ENCODE data around the gene KIF3B. TPM values are rescaled to one million over a fixed set of nuclear protein-coding genes. Genes with fewer than 3 reads are reported as not detected.

KIF3B gene
- total RNA-seq, 1 experiment from 2014 or later: 49.0 TPM

DNA sequence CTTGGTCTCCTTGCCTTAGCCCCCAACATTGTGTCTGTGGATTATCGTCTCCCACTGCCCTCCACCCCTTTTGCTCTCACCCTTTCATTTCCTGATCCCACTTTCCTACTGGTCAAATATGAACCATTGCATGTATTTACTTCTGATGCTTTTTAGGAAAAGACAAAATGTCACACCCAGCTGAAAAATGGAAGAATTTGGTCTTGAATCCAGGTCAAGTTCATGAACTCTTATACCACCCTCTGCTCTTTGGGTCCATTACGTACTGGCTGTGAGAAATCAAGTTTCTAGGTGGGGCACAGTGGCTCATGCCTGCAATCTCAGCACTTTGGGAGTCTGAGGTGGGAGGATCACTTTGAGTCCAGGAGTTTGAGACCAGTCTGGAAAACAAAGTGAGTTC, 15.8 kb upstream of the KIF3B start:
- H3K27ac Mint-ChIP-seq (ENCODE audit: unreplicated experiment): no peak overlapping the region
- H3K4me1 Mint-ChIP-seq (ENCODE audit: low read depth, unreplicated experiment): peaks cover 10% of the 10 kb centered on the region
- POLR2A ChIA-PET: no interaction called here
- Histone ChIP-seq H3K4me3 (ENCODE audit: low read depth, low read length) (no peak overlapping the region), H3K4me1 (peaks cover 13% of the 10 kb centered on the region), H3K27me3 (replicated peaks; ENCODE audit: control insufficient read depth, insufficient read depth, low read length) (no peaks in the 10 kb centered on the region), H3K36me3 (ENCODE audit: control insufficient read depth, insufficient read depth, low read length) (no peaks in the 10 kb centered on the region), H3K9me3 (no peaks in the 10 kb centered on the region)
- no peaks in the 10 kb centered on the region for H3K27me3 Mint-ChIP-seq (ENCODE audit: insufficient read depth, unreplicated experiment)
- no peaks in the 10 kb centered on the region for H3K9me3 Mint-ChIP-seq (ENCODE audit: unreplicated experiment)
- H3K4me3 Mint-ChIP-seq (ENCODE audit: unreplicated experiment): no peak overlapping the region
- no peak for DNase-seq
- BruUV-seq (replicated peaks): no TSS peak
- intact Hi-C loops (cut with micrococcal nuclease; ENCODE audit: unreplicated experiment): no loop called here
- H3K36me3 Mint-ChIP-seq (ENCODE audit: insufficient read depth, unreplicated experiment): peaks cover 2% of the 10 kb centered on the region
- CTCF ChIA-PET: no interaction called here
- TF ChIP-seq CTCF (IDR thresholded peaks at IDR 0.05; ENCODE audit: insufficient read depth in 1 of 2, low read depth in 1 of 2, low read length in 1 of 2, severe bottlenecking in 1 of 2, unreplicated experiment in 1 of 2): no peak

DNA sequence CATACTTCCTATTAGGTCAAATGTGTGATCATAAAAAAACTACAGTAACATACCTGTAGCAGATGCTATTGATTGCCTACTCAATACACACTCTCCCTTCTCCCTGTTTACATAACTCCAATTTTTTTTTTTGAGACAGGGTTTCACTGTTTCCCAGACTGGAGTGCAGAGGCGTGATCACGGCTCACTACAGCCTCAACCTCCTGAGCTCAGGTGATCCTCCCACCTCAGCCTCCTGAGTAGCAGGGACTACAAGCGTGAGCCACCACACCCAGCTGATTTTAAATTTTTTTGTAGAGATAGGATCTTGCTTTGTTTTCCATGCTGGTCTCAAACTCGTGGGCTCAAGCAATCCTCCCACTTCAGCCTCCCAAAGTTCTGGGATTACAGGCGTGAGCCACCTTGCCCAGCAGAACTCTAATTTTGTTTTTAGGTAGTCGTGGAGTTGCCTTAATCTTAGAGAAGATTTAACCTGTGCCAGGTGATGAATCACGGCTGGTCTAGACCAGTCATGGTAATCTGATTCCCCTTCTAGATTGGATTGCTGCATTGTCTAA, 14.0 kb upstream of the KIF3B start:
- H3K36me3 Mint-ChIP-seq (ENCODE audit: insufficient read depth, unreplicated experiment): no peaks in the 10 kb centered on the region
- Histone ChIP-seq H3K27me3 (replicated peaks; ENCODE audit: control insufficient read depth, insufficient read depth, low read length) (no peaks in the 10 kb centered on the region), H3K4me3 (ENCODE audit: low read depth, low read length) (no peak overlapping the region), H3K36me3 (ENCODE audit: control insufficient read depth, insufficient read depth, low read length) (no peaks in the 10 kb centered on the region), H3K4me1 (no peaks in the 10 kb centered on the region), H3K9me3 (no peaks in the 10 kb centered on the region)
- H3K9me3 Mint-ChIP-seq (ENCODE audit: unreplicated experiment): no peaks in the 10 kb centered on the region
- peaks cover 7% of the 10 kb centered on the region for H3K4me1 Mint-ChIP-seq (ENCODE audit: low read depth, unreplicated experiment)
- BruUV-seq (replicated peaks): no TSS peak
- POLR2A ChIA-PET: no interaction called here
- H3K27me3 Mint-ChIP-seq (ENCODE audit: insufficient read depth, unreplicated experiment): no peaks in the 10 kb centered on the region
- no peak for TF ChIP-seq CTCF (IDR thresholded peaks at IDR 0.05; ENCODE audit: insufficient read depth in 1 of 2, low read depth in 1 of 2, low read length in 1 of 2, severe bottlenecking in 1 of 2, unreplicated experiment in 1 of 2)
- H3K4me3 Mint-ChIP-seq (ENCODE audit: unreplicated experiment): no peak overlapping the region
- intact Hi-C loops (cut with micrococcal nuclease; ENCODE audit: unreplicated experiment): no loop called here
- H3K27ac Mint-ChIP-seq (ENCODE audit: unreplicated experiment): no peak overlapping the region
- no peak for DNase-seq
- CTCF ChIA-PET: no interaction called here

DNA sequence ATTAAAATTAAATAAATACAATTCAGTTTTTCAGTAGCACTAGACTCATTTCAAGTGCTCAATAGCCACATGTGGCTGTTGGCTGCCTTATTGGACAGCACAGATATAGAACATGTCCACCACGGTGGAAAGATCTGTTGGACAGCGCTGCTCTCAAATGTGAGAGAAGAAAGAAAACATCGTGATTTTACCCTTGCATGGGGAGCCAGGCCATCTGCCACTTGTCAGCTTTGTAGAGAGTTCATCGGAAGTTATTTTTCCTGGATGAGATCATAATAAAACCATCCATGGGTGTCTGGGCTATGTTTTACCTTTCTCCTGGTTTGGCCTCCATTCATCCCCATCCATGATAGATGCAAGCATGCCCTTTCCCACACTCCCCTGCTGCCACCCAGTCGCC, 5.8 kb upstream of the KIF3B start:
- Mint-ChIP-seq H3K9me3 (ENCODE audit: unreplicated experiment) (peaks cover 14% of the 10 kb centered on the region), H3K36me3 (ENCODE audit: insufficient read depth, unreplicated experiment) (no peaks in the 10 kb centered on the region), H3K4me1 (ENCODE audit: low read depth, unreplicated experiment) (peaks cover 7% of the 10 kb centered on the region), H3K4me3 (ENCODE audit: unreplicated experiment) (no peak overlapping the region), H3K27ac (ENCODE audit: unreplicated experiment) (no peak overlapping the region), H3K27me3 (ENCODE audit: insufficient read depth, unreplicated experiment) (no peaks in the 10 kb centered on the region)
- no peaks in the 10 kb centered on the region for H3K4me1 ChIP-seq
- no peak for TF ChIP-seq CTCF (IDR thresholded peaks at IDR 0.05; ENCODE audit: insufficient read depth in 1 of 2, low read depth in 1 of 2, low read length in 1 of 2, severe bottlenecking in 1 of 2, unreplicated experiment in 1 of 2)
- no peaks in the 10 kb centered on the region for H3K27me3 ChIP-seq (replicated peaks; ENCODE audit: control insufficient read depth, insufficient read depth, low read length)
- intact Hi-C loops (cut with micrococcal nuclease; ENCODE audit: unreplicated experiment): no loop called here
- no peaks in the 10 kb centered on the region for H3K36me3 ChIP-seq (ENCODE audit: control insufficient read depth, insufficient read depth, low read length)
- no peak for DNase-seq
- no peak overlapping the region for H3K4me3 ChIP-seq (ENCODE audit: low read depth, low read length)
- H3K9me3 ChIP-seq: peaks cover 6% of the 10 kb centered on the region; the same call in 1 of the 2 replicates
- CTCF ChIA-PET: interaction anchor here (0.7 kb wide), 1 partner anchor 19 kb away, joined by 5 read pairs; no protein-coding TSS in a partner anchor
- BruUV-seq (replicated peaks): no TSS peak
- POLR2A ChIA-PET: no interaction called here
